Adrenal gland (tissue), 12 donors: ENCODE results near the gene DRICH1. TPM values are rescaled to one million over a fixed set of nuclear protein-coding genes. Genes with fewer than 3 reads are reported as not detected.
A peak's percentile ranks its signal among the peaks of the same experiment; 100 is the strongest.

ENCODE experiments used
- DNase-seq, 7 donors: peaks; one replicate each; pipeline ENCODE4 v3.0.0-alpha.2; 2019 to 2020
- H3K27ac ChIP-seq, 5 donors: fragments of 200-600 bp; sonication (generic) in 4 of 5; 1 replicate in 3 of 5; 2 replicates in 2 of 5; pipeline versions ENCODE4 v1.5.1 to v1.8.0; 2016 to 2020; ENCODE audit warnings: mild to moderate bottlenecking in 1 of 5
- H3K27me3 ChIP-seq: fragments of 200-600 bp; 2 replicates; pipeline ENCODE4 v1.8.0; 2021
- H3K36me3 ChIP-seq, 2 donors: fragments of 200-600 bp; replicated peaks in 1 of 2; 1 replicate in 1 of 2; 2 replicates in 1 of 2; pipeline versions ENCODE4 v1.5.1 to v1.8.0; 2018 to 2022
- H3K4me1 ChIP-seq, 2 donors: fragments of 200-600 bp; replicated peaks in 1 of 2; 1 replicate in 1 of 2; 2 replicates in 1 of 2; pipeline versions ENCODE4 v1.5.1 to v1.8.0; 2018 to 2021
- H3K4me3 ChIP-seq, 4 donors: fragments of 200-600 bp; sonication (generic) in 3 of 4; one replicate each; pipeline ENCODE4 v1.5.1; 2016 to 2018
- H3K9me3 ChIP-seq, 3 donors: fragments of 200-600 bp; sonication (generic) in 1 of 3; replicated peaks in 1 of 3; 1 replicate in 2 of 3; 2 replicates in 1 of 3; pipeline versions ENCODE4 v1.5.1 to v1.8.0; 2016 to 2021
- CTCF ChIP-seq, 6 experiments: fragments of 450-650 bp in 4 of 6; fragments of 200-600 bp in 2 of 6; sonication (generic) in 1 of 6; IDR thresholded peaks; 1 replicate in 5 of 6; 2 replicates in 1 of 6; pipeline versions ENCODE4 v1.5.1 to v1.8.0; 2016 to 2021; ENCODE audit warnings: antibody characterized with exemption in 6 of 6, mild to moderate bottlenecking in 2 of 6, moderate library complexity in 1 of 6
- POLR2A ChIP-seq, 2 donors: fragments of 450-650 bp; IDR thresholded peaks; one replicate each; pipeline ENCODE4 v1.6.1; 2017; ENCODE audit warnings: antibody characterized with exemption in 2 of 2, mild to moderate bottlenecking in 2 of 2, moderate library complexity in 1 of 2
- whole genome bisulfite sequencing, 4 donors: extraction: QIAGEN DNeasy Blood & Tissue Kit in 2 of 4; methylation state at CpG; one replicate each; pipeline versions ENCODE4 v1.1.5 to v1.1.7; 2013 to 2017; 5-methylcytosine and 5-hydroxymethylcytosine counted together
- intact Hi-C, 2 donors: fragments of 100-400 bp; cut with DNase I; formaldehyde crosslinking; loops; one replicate each; pipeline versions ENCODE4 v1.14.1 to v1.15.0; 2022 to 2023
- polyA plus RNA-seq, 3 donors: library from polyadenylated mRNA; stranded (reverse); fragments of 200-250 nt in 2 of 3; fragments of 350-450 nt in 1 of 3; fragmentation: Illumina TruSeq in 1 of 3; extraction: RNeasy Lipid Tissue Mini Kit (QIAGEN cat#74804) in 1 of 3; gene quantifications; one replicate each; pipeline ENCODE4 v1.2.3, GENCODE V29; 2013 to 2014
- total RNA-seq, 9 donors: library from RNA; depleted of rRNA in 4 of 9; stranded (reverse); fragments of >200 nt in 4 of 9; fragments of 120-200 nt in 1 of 9; fragmentation: NEBNext Ultra II Directional in 1 of 9; extraction: Animal tissue kit (Norgen Biotek cat#: 25700) in 1 of 9; gene quantifications; one replicate each; pipeline versions ENCODE4 v1.1.0 to v1.2.4, GENCODE V29; 2013 to 2023
- donor health status: healthy with polysubstance abuse.
- donor health status: Bipolar disorder and iron deficiency.
- donor health status: DM: yes; HTN: yes; CAD: no.
- donor health status: DM: no; HTN: no; CAD: no.
- donor health status: DM: no; HTN: no; CAD: no.
- donor health status: DM: yes; HTN: yes; CAD: no.

Gene DRICH1
- total and polyA plus RNA-seq, 12 donors, result 0.26 to 6.0 (median 1.0) TPM; not detected in 5

- no peaks in the 10 kb centered on the region for H3K27me3 ChIP-seq
- WGBS, 4 donors, result 66 to 89% (median 76%) methylated on average over 20 to 37 of the region's 37 CpGs
- H3K27ac ChIP-seq, result no peak overlapping the region
- H3K9me3 ChIP-seq, result no peaks in the 10 kb centered on the region
- peaks cover 0 to 14% of the 10 kb centered on the region in 2 donors for H3K4me1 ChIP-seq
- DNase-seq, result no peak
- no peak for TF ChIP-seq POLR2A (IDR thresholded peaks at IDR 0.05)
- TF ChIP-seq CTCF (IDR thresholded peaks at IDR 0.05), result no peak
- peak overlapping the region in 2 of 4 donors; percentile 26 to 65 for H3K4me3 ChIP-seq
- no peaks in the 10 kb centered on the region for H3K36me3 ChIP-seq
- intact Hi-C loops, result no loop called here
These were observed 65.2 kb downstream of the DRICH1 start for GRCh38 chr22:23566705-23567475.

- H3K36me3 ChIP-seq, result no peaks in the 10 kb centered on the region
- peaks cover 0 to 14% of the 10 kb centered on the region in 2 donors for H3K4me1 ChIP-seq
- intact Hi-C loops, result no loop called here
- DNase-seq, result no peak
- H3K9me3 ChIP-seq, result no peaks in the 10 kb centered on the region
- TF ChIP-seq POLR2A (IDR thresholded peaks at IDR 0.05) (no peak), CTCF (IDR thresholded peaks at IDR 0.05) (no peak)
- no peaks in the 10 kb centered on the region for H3K27me3 ChIP-seq
- no peak overlapping the region for H3K27ac ChIP-seq
- WGBS, 4 donors, result 1 to 2% (median 2%) methylated on average over 30 to 73 of the region's 73 CpGs
- peak overlapping the region in 2 of 4 donors; percentile 26 to 65 for H3K4me3 ChIP-seq
These were observed 66.0 kb downstream of the DRICH1 start for GRCh38 chr22:23565915-23566704.

GRCh38 chr22:23565305-23565914, 66.7 kb downstream of the DRICH1 start:
- DNase-seq, result no peak
- peak overlapping the region in 1 of 4 donors; percentile 65 for H3K4me3 ChIP-seq
- H3K27me3 ChIP-seq, result no peaks in the 10 kb centered on the region
- H3K27ac ChIP-seq, result no peak overlapping the region
- intact Hi-C loops, result no loop called here
- no peaks in the 10 kb centered on the region for H3K36me3 ChIP-seq
- WGBS, 4 donors, result 14 to 33% (median 25%) methylated on average over 10 to 11 of the region's 11 CpGs
- TF ChIP-seq CTCF (IDR thresholded peaks at IDR 0.05), result no peak
- TF ChIP-seq POLR2A (IDR thresholded peaks at IDR 0.05), result no peak
- no peaks in the 10 kb centered on the region for H3K9me3 ChIP-seq
- H3K4me1 ChIP-seq, result peaks cover 0 to 14% of the 10 kb centered on the region in 2 donors

- 83 to 87% (median 84%) methylated on average over 7 of the region's 7 CpGs for WGBS, 4 donors
- no peaks in the 10 kb centered on the region for H3K36me3 ChIP-seq
- DNase-seq, result no peak
These were observed 67.8 kb downstream of the DRICH1 start for GRCh38 chr22:23564276-23564675.

More at GRCh38 chr22:23564276-23564675, 67.8 kb downstream of the DRICH1 start:
- Histone ChIP-seq H3K4me1 (peaks cover 0 to 14% of the 10 kb centered on the region in 2 donors), H3K27ac (no peak overlapping the region), H3K4me3 (no peak overlapping the region), H3K9me3 (no peaks in the 10 kb centered on the region), H3K27me3 (no peaks in the 10 kb centered on the region)
- TF ChIP-seq CTCF (IDR thresholded peaks at IDR 0.05), result no peak
- no peak for TF ChIP-seq POLR2A (IDR thresholded peaks at IDR 0.05)
- intact Hi-C loops, result no loop called here
